HepG2 (cell line): ENCODE results near the gene UCK2. TPM values are rescaled to one million over a fixed set of nuclear protein-coding genes. Genes with fewer than 3 reads are reported as not detected.

ENCODE experiments used
- CAMTA2 ChIP-seq: sonication (generic); formaldehyde crosslinking; IDR thresholded peaks from 2 replicates; pipeline ENCODE4 v1.4.0; 2020; ENCODE audit warnings: mild to moderate bottlenecking, missing genetic modification reagents, borderline replicate concordance
- GATA4 ChIP-seq: sonication (generic); IDR thresholded peaks from 2 replicates; pipeline ENCODE4 v1.6.1; 2016; ENCODE audit warnings: antibody characterized with exemption, low read depth, borderline replicate concordance
- HDAC6 ChIP-seq: fragments of 200-600 bp; sonication (generic); IDR thresholded peaks from 2 replicates; pipeline ENCODE4 v1.7.0; 2017; ENCODE audit warnings: mild to moderate bottlenecking, antibody characterized with exemption, low read length, low read depth
- MEIS1 ChIP-seq: sonication (generic); formaldehyde crosslinking; IDR thresholded peaks from 2 replicates; pipeline ENCODE4 v1.9.0; 2021; ENCODE audit warnings: mild to moderate bottlenecking, missing genetic modification reagents, moderate library complexity, borderline replicate concordance
- ZNF101 ChIP-seq: sonication (generic); formaldehyde crosslinking; IDR thresholded peaks from 2 replicates; pipeline ENCODE4 v1.4.0; 2020; ENCODE audit warnings: mild to moderate bottlenecking, low read depth, missing genetic modification reagents, borderline replicate concordance
- ZNF232 ChIP-seq: sonication (generic); formaldehyde crosslinking; IDR thresholded peaks from 2 replicates; pipeline ENCODE4 v1.4.0; 2020; ENCODE audit warnings: missing genetic modification reagents, borderline replicate concordance
- ZNF512 ChIP-seq: sonication (generic); formaldehyde crosslinking; IDR thresholded peaks from 2 replicates; pipeline ENCODE4 v1.4.0; 2020; ENCODE audit warnings: mild to moderate bottlenecking, missing genetic modification reagents
- ZNF598 ChIP-seq: sonication (generic); formaldehyde crosslinking; IDR thresholded peaks from 2 replicates; pipeline ENCODE4 v1.5.1; 2020; ENCODE audit warnings: mild to moderate bottlenecking, missing genetic modification reagents, borderline replicate concordance
- ZNF724P ChIP-seq: sonication (generic); formaldehyde crosslinking; IDR thresholded peaks from 2 replicates; pipeline ENCODE4 v1.8.0; 2022; ENCODE audit warnings: missing genetic modification reagents, borderline replicate concordance
- polyA plus RNA-seq, 8 experiments: library from polyadenylated mRNA; depleted of rRNA in 3 of 8; stranded (reverse) in 7 of 8; unstranded in 1 of 8; fragments of >200 nt; fragmentation: Illumina TruSeq in 4 of 8; extraction: Trizol in 4 of 8; gene quantifications; 2 replicates each; pipeline versions ENCODE4 v1.2.1 to v1.2.3, GENCODE V29; 2011 to 2016; ENCODE audit warnings: low read depth in 4 of 8, missing spikeins in 1 of 8, mixed read lengths in 1 of 8; ENCODE audit not compliant: insufficient read depth in 1 of 8
- total RNA-seq, 5 experiments: library from RNA; depleted of rRNA; stranded (reverse); fragments of >200 nt; fragmentation: Illumina TruSeq; extraction: Trizol; gene quantifications; 2 replicates each; pipeline ENCODE4 v1.2.3, GENCODE V29; 2016; ENCODE audit warnings: low read depth in 1 of 5
- TF ChIP-seq, protein P1 (sequence below): sonication (generic); formaldehyde crosslinking; IDR thresholded peaks from 2 replicates; pipeline ENCODE4 v1.4.0; 2020; ENCODE audit warnings: low read depth, mild to moderate bottlenecking, missing genetic modification reagents
- TF ChIP-seq, protein P2 (sequence below): sonication (generic); formaldehyde crosslinking; conservative IDR thresholded peaks from 2 replicates; pipeline ENCODE4 v1.4.0; 2020; ENCODE audit warnings: mild to moderate bottlenecking, missing genetic modification reagents, moderate library complexity
- TF ChIP-seq, protein P3 (sequence below): sonication (generic); formaldehyde crosslinking; IDR thresholded peaks from 2 replicates; pipeline ENCODE4 v1.5.0; 2020; ENCODE audit warnings: mild to moderate bottlenecking, missing genetic modification reagents, moderate library complexity

Gene UCK2
- total and polyA plus RNA-seq, 2 of the 13 experiments (the other 11 are each of a cell fraction or from before 2014, with no cell fraction given), result 64.3 to 78.0 TPM

- TF ChIP-seq, protein P1, sequence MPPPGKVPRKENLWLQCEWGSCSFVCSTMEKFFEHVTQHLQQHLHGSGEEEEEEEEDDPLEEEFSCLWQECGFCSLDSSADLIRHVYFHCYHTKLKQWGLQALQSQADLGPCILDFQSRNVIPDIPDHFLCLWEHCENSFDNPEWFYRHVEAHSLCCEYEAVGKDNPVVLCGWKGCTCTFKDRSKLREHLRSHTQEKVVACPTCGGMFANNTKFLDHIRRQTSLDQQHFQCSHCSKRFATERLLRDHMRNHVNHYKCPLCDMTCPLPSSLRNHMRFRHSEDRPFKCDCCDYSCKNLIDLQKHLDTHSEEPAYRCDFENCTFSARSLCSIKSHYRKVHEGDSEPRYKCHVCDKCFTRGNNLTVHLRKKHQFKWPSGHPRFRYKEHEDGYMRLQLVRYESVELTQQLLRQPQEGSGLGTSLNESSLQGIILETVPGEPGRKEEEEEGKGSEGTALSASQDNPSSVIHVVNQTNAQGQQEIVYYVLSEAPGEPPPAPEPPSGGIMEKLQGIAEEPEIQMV (CRISPR knock-in tag), result peak; percentile 60; the same call in 1 of the 2 replicates
- TF ChIP-seq HDAC6 (no peak), GATA4 (peak; percentile 73; the same call in 1 of the 2 replicates), ZNF101 (CRISPR knock-in tag) (no peak), ZNF598 (CRISPR knock-in tag) (peak; percentile 72; the same call in 1 of the 2 replicates), MEIS1 (CRISPR knock-in tag) (no peak), ZNF512 (CRISPR knock-in tag) (no peak), CAMTA2 (CRISPR knock-in tag) (no peak), ZNF232 (CRISPR knock-in tag) (peak; percentile 50; the same call in 1 of the 2 replicates), ZNF724P (peak; percentile 81; the same call in 1 of the 2 replicates)
- TF ChIP-seq, protein P2, sequence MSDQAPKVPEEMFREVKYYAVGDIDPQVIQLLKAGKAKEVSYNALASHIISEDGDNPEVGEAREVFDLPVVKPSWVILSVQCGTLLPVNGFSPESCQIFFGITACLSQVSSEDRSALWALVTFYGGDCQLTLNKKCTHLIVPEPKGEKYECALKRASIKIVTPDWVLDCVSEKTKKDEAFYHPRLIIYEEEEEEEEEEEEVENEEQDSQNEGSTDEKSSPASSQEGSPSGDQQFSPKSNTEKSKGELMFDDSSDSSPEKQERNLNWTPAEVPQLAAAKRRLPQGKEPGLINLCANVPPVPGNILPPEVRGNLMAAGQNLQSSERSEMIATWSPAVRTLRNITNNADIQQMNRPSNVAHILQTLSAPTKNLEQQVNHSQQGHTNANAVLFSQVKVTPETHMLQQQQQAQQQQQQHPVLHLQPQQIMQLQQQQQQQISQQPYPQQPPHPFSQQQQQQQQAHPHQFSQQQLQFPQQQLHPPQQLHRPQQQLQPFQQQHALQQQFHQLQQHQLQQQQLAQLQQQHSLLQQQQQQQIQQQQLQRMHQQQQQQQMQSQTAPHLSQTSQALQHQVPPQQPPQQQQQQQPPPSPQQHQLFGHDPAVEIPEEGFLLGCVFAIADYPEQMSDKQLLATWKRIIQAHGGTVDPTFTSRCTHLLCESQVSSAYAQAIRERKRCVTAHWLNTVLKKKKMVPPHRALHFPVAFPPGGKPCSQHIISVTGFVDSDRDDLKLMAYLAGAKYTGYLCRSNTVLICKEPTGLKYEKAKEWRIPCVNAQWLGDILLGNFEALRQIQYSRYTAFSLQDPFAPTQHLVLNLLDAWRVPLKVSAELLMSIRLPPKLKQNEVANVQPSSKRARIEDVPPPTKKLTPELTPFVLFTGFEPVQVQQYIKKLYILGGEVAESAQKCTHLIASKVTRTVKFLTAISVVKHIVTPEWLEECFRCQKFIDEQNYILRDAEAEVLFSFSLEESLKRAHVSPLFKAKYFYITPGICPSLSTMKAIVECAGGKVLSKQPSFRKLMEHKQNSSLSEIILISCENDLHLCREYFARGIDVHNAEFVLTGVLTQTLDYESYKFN (CRISPR knock-in tag), result peak; percentile 93
- TF ChIP-seq, protein P3, sequence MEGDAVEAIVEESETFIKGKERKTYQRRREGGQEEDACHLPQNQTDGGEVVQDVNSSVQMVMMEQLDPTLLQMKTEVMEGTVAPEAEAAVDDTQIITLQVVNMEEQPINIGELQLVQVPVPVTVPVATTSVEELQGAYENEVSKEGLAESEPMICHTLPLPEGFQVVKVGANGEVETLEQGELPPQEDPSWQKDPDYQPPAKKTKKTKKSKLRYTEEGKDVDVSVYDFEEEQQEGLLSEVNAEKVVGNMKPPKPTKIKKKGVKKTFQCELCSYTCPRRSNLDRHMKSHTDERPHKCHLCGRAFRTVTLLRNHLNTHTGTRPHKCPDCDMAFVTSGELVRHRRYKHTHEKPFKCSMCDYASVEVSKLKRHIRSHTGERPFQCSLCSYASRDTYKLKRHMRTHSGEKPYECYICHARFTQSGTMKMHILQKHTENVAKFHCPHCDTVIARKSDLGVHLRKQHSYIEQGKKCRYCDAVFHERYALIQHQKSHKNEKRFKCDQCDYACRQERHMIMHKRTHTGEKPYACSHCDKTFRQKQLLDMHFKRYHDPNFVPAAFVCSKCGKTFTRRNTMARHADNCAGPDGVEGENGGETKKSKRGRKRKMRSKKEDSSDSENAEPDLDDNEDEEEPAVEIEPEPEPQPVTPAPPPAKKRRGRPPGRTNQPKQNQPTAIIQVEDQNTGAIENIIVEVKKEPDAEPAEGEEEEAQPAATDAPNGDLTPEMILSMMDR (CRISPR knock-in tag), result no peak; the same call in 1 of the 2 replicates
Observed at GRCh38 chr1:165910764-165911421, 83.5 kb downstream of the UCK2 start (continued).
